Type B pancreatic cell (in vitro differentiated cells): Measurements from ENCODE around the gene CREBRF. TPM values are rescaled to one million over a fixed set of nuclear protein-coding genes. Genes with fewer than 3 reads are reported as not detected.

Experiments
- DNase-seq: peaks from one replicate; pipeline ENCODE4 v3.0.0; 2021; ENCODE audit warnings: mixed read lengths; ENCODE audit not compliant: unreplicated experiment; ENCODE audit errors: extremely low spot score
- H3K27ac Mint-ChIP-seq: 2 replicates; pipeline ENCODE4 v1.8.0; 2021; ENCODE audit warnings: mild to moderate bottlenecking, mixed read lengths
- H3K27me3 Mint-ChIP-seq: 2 replicates; pipeline ENCODE4 v1.8.0; 2021; ENCODE audit warnings: mixed read lengths
- H3K36me3 Mint-ChIP-seq: 2 replicates; pipeline ENCODE4 v1.8.0; 2021; ENCODE audit warnings: mixed read lengths
- H3K4me1 Mint-ChIP-seq: one replicate; pipeline ENCODE4 v1.8.0; 2021; ENCODE audit warnings: mixed read lengths; ENCODE audit not compliant: unreplicated experiment
- H3K4me3 Mint-ChIP-seq: 2 replicates; pipeline ENCODE4 v1.8.0; 2021; ENCODE audit warnings: mild to moderate bottlenecking, mixed read lengths
- H3K9me3 Mint-ChIP-seq: 2 replicates; pipeline ENCODE4 v1.8.0; 2021; ENCODE audit warnings: mixed read lengths
- CTCF ChIP-seq: fragments of 200-600 bp; sonication (generic); conservative IDR thresholded peaks from 2 replicates; pipeline ENCODE4 v1.5.0; 2021; ENCODE audit warnings: antibody characterized with exemption, mild to moderate bottlenecking
- total RNA-seq: library from RNA; stranded (reverse); gene quantifications from 2 replicates; pipeline ENCODE4 v1.2.1, GENCODE V29; 2021; ENCODE audit warnings: low replicate concordance

Gene CREBRF
- total RNA-seq, 1 donor from 2014 or later = 11.9 TPM

GRCh38 chr5:173138707-173139106 is 82.6 kb downstream of the CREBRF start:
- Mint-ChIP-seq H3K27ac (no peak overlapping the region), H3K4me1 (no peaks in the 10 kb centered on the region), H3K4me3 (no peak overlapping the region), H3K9me3 (no peaks in the 10 kb centered on the region), H3K36me3 (no peaks in the 10 kb centered on the region), H3K27me3 (peaks cover 3% of the 10 kb centered on the region)
- DNase-seq = no peak
- no peak for TF ChIP-seq CTCF

- Mint-ChIP-seq H3K9me3 (no peaks in the 10 kb centered on the region), H3K36me3 (no peaks in the 10 kb centered on the region), H3K4me3 (no peak overlapping the region), H3K27ac (no peak overlapping the region), H3K4me1 (no peaks in the 10 kb centered on the region), H3K27me3 (peaks cover 3% of the 10 kb centered on the region)
- no peak for DNase-seq
- TF ChIP-seq CTCF = no peak
Measured at GRCh38 chr5:173139631-173140030, 83.5 kb downstream of the CREBRF start.

- peaks cover 2% of the 10 kb centered on the region for H3K4me1 Mint-ChIP-seq
- H3K27ac Mint-ChIP-seq = no peak overlapping the region
- DNase-seq = no peak
- H3K36me3 Mint-ChIP-seq = no peaks in the 10 kb centered on the region
- no peaks in the 10 kb centered on the region for H3K9me3 Mint-ChIP-seq
- TF ChIP-seq CTCF = no peak
- H3K27me3 Mint-ChIP-seq = peaks cover 3% of the 10 kb centered on the region
- no peak overlapping the region for H3K4me3 Mint-ChIP-seq
Measured at GRCh38 chr5:173140769-173141168, 84.6 kb downstream of the CREBRF start.

- DNase-seq = no peak
- peaks cover 4% of the 10 kb centered on the region for H3K36me3 Mint-ChIP-seq
- TF ChIP-seq CTCF = no peak
- peaks cover 3% of the 10 kb centered on the region for H3K27me3 Mint-ChIP-seq
- no peak overlapping the region for H3K27ac Mint-ChIP-seq
- H3K4me3 Mint-ChIP-seq = no peak overlapping the region
- peaks cover 5% of the 10 kb centered on the region for H3K4me1 Mint-ChIP-seq
- no peaks in the 10 kb centered on the region for H3K9me3 Mint-ChIP-seq
Measured at GRCh38 chr5:173143567-173143966, 87.4 kb downstream of the CREBRF start.

- H3K36me3 Mint-ChIP-seq = peaks cover 9% of the 10 kb centered on the region
- DNase-seq = peak; percentile 96
- H3K9me3 Mint-ChIP-seq = no peaks in the 10 kb centered on the region
- peaks cover 3% of the 10 kb centered on the region for H3K27me3 Mint-ChIP-seq
- peak; percentile 95 for TF ChIP-seq CTCF
- H3K27ac Mint-ChIP-seq = peak within 1 kb of the TSS; percentile 98
- H3K4me3 Mint-ChIP-seq = peak within 1 kb of the TSS; percentile 98
- peaks cover 5% of the 10 kb centered on the region for H3K4me1 Mint-ChIP-seq
Measured at GRCh38 chr5:173144200-173145176, 88.3 kb downstream of the CREBRF start, which contains the start of gene BNIP1. Gene BNIP1 (plus strand): TSS chr5:173144531. CDS start chr5:173144546, 15 bp downstream.
